B cell (primary cell): ENCODE results near the gene ATP5MK. TPM values are rescaled to one million over a fixed set of nuclear protein-coding genes. Genes with fewer than 3 reads are reported as not detected.

ENCODE experiments used
- ATAC-seq: fragments of 200-7000 bp; cut with Tn5 transposase; one replicate; pipeline ENCODE4 v1.10.0; 2021; ENCODE audit warnings: low read depth, mild to moderate bottlenecking, moderate number of reproducible peaks, moderate library complexity
- CTCF ChIA-PET: fragments of 350-600 bp; sonication (Branson Sonifier 250); formaldehyde crosslinking; loops from one replicate; lab custom pipeline; 2021; ENCODE audit warnings: antibody characterized with exemption, inconsistent platforms; lab: Charles Lee
- POLR2A ChIA-PET: fragments of 350-600 bp; sonication (Branson Sonifier 250); formaldehyde crosslinking; loops from one replicate; lab custom pipeline; 2021; ENCODE audit warnings: antibody characterized with exemption; lab: Charles Lee
- DNase-seq: peaks from one replicate; pipeline ENCODE4 v3.0.0; 2013
- H2AFZ ChIP-seq: 2 replicates; pipeline ENCODE4 v1.6.1; 2012; ENCODE audit warnings: mild to moderate bottlenecking, low read depth, low read length; ENCODE audit not compliant: insufficient read depth, poor library complexity, severe bottlenecking
- H3K27ac ChIP-seq, 2 donors: 1 replicate in 1 of 2; 2 replicates in 1 of 2; pipeline ENCODE4 v1.5.1; 2012 to 2013; ENCODE audit warnings: low read length in 2 of 2, mild to moderate bottlenecking in 2 of 2, moderate library complexity in 1 of 2
- H3K27me3 ChIP-seq, 4 experiments: fragments of 200-600 bp in 1 of 4; sonication (generic) in 1 of 4; replicated peaks in 1 of 4; 1 replicate in 2 of 4; 2 replicates in 2 of 4; pipeline versions ENCODE4 v1.6.1 to v1.7.0; 2013 to 2016; ENCODE audit warnings: low read length in 3 of 4, mild to moderate bottlenecking in 2 of 4, mixed read lengths in 1 of 4, moderate library complexity in 1 of 4; ENCODE audit not compliant: insufficient read depth in 4 of 4, control insufficient read depth in 3 of 4; ENCODE audit errors: control extremely low read depth in 1 of 4
- H3K36me3 ChIP-seq, 2 experiments: replicated peaks in 1 of 2; 1 replicate in 1 of 2; 2 replicates in 1 of 2; pipeline versions ENCODE4 v1.6.1 to v1.7.1; 2013; ENCODE audit warnings: low read length in 1 of 2; ENCODE audit not compliant: insufficient read depth in 2 of 2, control insufficient read depth in 1 of 2; ENCODE audit errors: control extremely low read depth in 1 of 2, extremely low read depth in 1 of 2
- H3K4me1 ChIP-seq, 2 donors: fragments of 200-600 bp in 1 of 2; sonication (generic) in 1 of 2; 1 replicate in 1 of 2; 2 replicates in 1 of 2; pipeline versions ENCODE4 v1.5.1 to v1.6.1; 2013 to 2017; ENCODE audit warnings: low read length in 2 of 2; ENCODE audit not compliant: control insufficient read depth in 2 of 2, insufficient read depth in 2 of 2
- H3K4me2 ChIP-seq: replicated peaks from 2 replicates; pipeline ENCODE3; 2012; ENCODE audit warnings: mild to moderate bottlenecking, low read depth, low read length; ENCODE audit not compliant: poor library complexity, severe bottlenecking
- H3K4me3 ChIP-seq, 5 experiments: fragments of 200-600 bp in 1 of 5; sonication (generic) in 1 of 5; 1 replicate in 3 of 5; 2 replicates in 2 of 5; pipeline versions ENCODE4 v1.5.1 to v1.7.0; 2011 to 2016; ENCODE audit warnings: low read length in 4 of 5, mild to moderate bottlenecking in 4 of 5, low read depth in 2 of 5, control low read depth in 1 of 5, moderate library complexity in 1 of 5; ENCODE audit not compliant: insufficient read depth in 1 of 5; ENCODE audit errors: control extremely low read depth in 1 of 5, extremely low read depth in 1 of 5
- H3K79me2 ChIP-seq: fragments of 200-600 bp; sonication (generic); one replicate; pipeline ENCODE4 v1.6.0; 2016; ENCODE audit warnings: low read length; ENCODE audit not compliant: control insufficient read depth, insufficient read depth
- H3K9ac ChIP-seq: fragments of 200-600 bp; sonication (generic); 2 replicates; pipeline ENCODE4 v1.6.1; 2017; ENCODE audit warnings: mild to moderate bottlenecking, low read length, moderate library complexity
- H3K9me3 ChIP-seq, 3 donors: one replicate each; pipeline versions ENCODE4 v1.6.1 to v1.7.1; 2013; ENCODE audit warnings: low read length in 2 of 3; ENCODE audit not compliant: control insufficient read depth in 2 of 3, insufficient read depth in 1 of 3; ENCODE audit errors: control extremely low read depth in 1 of 3
- H4K20me1 ChIP-seq: 2 replicates; pipeline ENCODE4 v1.6.0; 2012; ENCODE audit warnings: mild to moderate bottlenecking, low read length; ENCODE audit not compliant: insufficient read depth, control insufficient read depth, poor library complexity, severe bottlenecking
- H3K27ac Mint-ChIP-seq: one replicate; pipeline ENCODE4 v1.8.0; 2021; ENCODE audit warnings: mixed read lengths
- H3K27me3 Mint-ChIP-seq: one replicate; pipeline ENCODE4 v1.8.0; 2021; ENCODE audit warnings: mixed read lengths
- H3K4me1 Mint-ChIP-seq: one replicate; pipeline ENCODE4 v1.8.0; 2021; ENCODE audit warnings: mixed read lengths
- H3K4me3 Mint-ChIP-seq: one replicate; pipeline ENCODE4 v1.8.0; 2021; ENCODE audit warnings: mixed read lengths
- H3K9me3 Mint-ChIP-seq: one replicate; pipeline ENCODE4 v1.8.0; 2022; ENCODE audit warnings: mixed read lengths; ENCODE audit not compliant: insufficient read depth
- EZH2 ChIP-seq: IDR thresholded peaks from 2 replicates; pipeline ENCODE4 v1.6.1; 2012; ENCODE audit warnings: borderline replicate concordance, low read depth, mild to moderate bottlenecking, moderate library complexity, low read length; ENCODE audit not compliant: insufficient read depth, poor library complexity, severe bottlenecking
- WGBS: methylation state at CpG from one replicate; pipeline ENCODE4 v1.1.5; 2013; ENCODE audit warnings: missing lambda C conversion rate; ENCODE audit not compliant: insufficient coverage; 5-methylcytosine and 5-hydroxymethylcytosine counted together
- intact Hi-C: fragments of 100-400 bp; cut with micrococcal nuclease; formaldehyde crosslinking; loops from one replicate; pipeline ENCODE4 v1.10.0; 2022
- polyA plus RNA-seq: library from polyadenylated mRNA; depleted of rRNA; stranded (reverse); fragments of >200 nt; gene quantifications from 2 replicates; pipeline ENCODE4 v1.2.3, GENCODE V29; 2012
- total RNA-seq, 2 donors: library from RNA; stranded (reverse); fragments of 120-200 nt in 1 of 2; gene quantifications; 1 replicate in 1 of 2; 2 replicates in 1 of 2; pipeline versions ENCODE4 v1.2.3 to v1.2.4, GENCODE V29; 2013 to 2022
- TF ChIP-seq, protein P1 (sequence below): fragments of 200-600 bp; IDR thresholded peaks from one replicate; pipeline ENCODE4 v1.8.0; 2022; ENCODE audit warnings: antibody characterized with exemption, mild to moderate bottlenecking

Gene ATP5MK
- total and polyA plus RNA-seq, 2 donors (not counting 1 experiment from before 2014, with no cell fraction given), result 96.6 to 99.9 TPM

DNA sequence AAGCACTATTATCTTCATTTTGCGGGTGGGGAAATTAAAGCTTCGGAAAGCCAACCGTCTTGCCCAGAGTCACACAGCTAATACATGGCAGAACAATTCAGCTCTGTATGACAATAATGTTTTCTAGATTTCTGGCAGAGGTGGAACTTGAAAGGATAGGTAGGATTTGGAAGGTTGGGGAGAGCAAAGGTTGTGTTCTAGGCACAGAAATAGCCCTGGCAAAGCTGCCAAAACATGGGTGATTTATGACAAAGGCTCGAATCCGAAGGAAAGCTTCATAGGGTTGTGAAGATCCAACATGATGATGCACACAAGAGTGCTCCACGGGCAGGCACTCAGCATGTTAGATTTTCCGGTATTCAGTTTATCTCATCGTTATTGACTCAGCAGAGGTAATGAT lies 19.3 kb upstream of the ATP5MK start:
- Histone ChIP-seq H3K79me2 (peaks cover 3% of the 10 kb centered on the region), H3K4me3 (no peak overlapping the region), H3K4me1 (no peaks in the 10 kb centered on the region), H3K27me3 (no peaks in the 10 kb centered on the region), H3K36me3 (peaks cover 9 to 86% of the 10 kb centered on the region in 2 experiments), H3K9ac (no peak overlapping the region), H3K4me2 (no peak overlapping the region), H3K9me3 (no peaks in the 10 kb centered on the region), H3K27ac (no peak overlapping the region), H2AFZ (no peak overlapping the region), H4K20me1 (no peaks in the 10 kb centered on the region)
- no peak for ATAC-seq
- H3K4me3 Mint-ChIP-seq, result no peak overlapping the region
- H3K27ac Mint-ChIP-seq, result no peak overlapping the region
- intact Hi-C loops, result no loop called here
- no peaks in the 10 kb centered on the region for H3K27me3 Mint-ChIP-seq
- no peak for DNase-seq
- 97% methylated on average over 5 of the region's 8 CpGs for WGBS
- CTCF ChIA-PET, result interaction anchor here (0.6 to 10.5 kb wide), 17 partner anchors 10 to 271 kb away, joined by 3 to 345 read pairs (median 5); partner anchors contain the start of genes ATP5MK, CALHM1, CALHM2 and CALHM3
- no peak for TF ChIP-seq EZH2
- TF ChIP-seq, protein P1, sequence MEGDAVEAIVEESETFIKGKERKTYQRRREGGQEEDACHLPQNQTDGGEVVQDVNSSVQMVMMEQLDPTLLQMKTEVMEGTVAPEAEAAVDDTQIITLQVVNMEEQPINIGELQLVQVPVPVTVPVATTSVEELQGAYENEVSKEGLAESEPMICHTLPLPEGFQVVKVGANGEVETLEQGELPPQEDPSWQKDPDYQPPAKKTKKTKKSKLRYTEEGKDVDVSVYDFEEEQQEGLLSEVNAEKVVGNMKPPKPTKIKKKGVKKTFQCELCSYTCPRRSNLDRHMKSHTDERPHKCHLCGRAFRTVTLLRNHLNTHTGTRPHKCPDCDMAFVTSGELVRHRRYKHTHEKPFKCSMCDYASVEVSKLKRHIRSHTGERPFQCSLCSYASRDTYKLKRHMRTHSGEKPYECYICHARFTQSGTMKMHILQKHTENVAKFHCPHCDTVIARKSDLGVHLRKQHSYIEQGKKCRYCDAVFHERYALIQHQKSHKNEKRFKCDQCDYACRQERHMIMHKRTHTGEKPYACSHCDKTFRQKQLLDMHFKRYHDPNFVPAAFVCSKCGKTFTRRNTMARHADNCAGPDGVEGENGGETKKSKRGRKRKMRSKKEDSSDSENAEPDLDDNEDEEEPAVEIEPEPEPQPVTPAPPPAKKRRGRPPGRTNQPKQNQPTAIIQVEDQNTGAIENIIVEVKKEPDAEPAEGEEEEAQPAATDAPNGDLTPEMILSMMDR, result no peak
- no peaks in the 10 kb centered on the region for H3K4me1 Mint-ChIP-seq
- POLR2A ChIA-PET, result interaction anchor here (0.8 kb wide), 1 partner anchor 9 kb away, joined by 3 read pairs; no protein-coding TSS in a partner anchor
- H3K9me3 Mint-ChIP-seq, result no peaks in the 10 kb centered on the region

DNA sequence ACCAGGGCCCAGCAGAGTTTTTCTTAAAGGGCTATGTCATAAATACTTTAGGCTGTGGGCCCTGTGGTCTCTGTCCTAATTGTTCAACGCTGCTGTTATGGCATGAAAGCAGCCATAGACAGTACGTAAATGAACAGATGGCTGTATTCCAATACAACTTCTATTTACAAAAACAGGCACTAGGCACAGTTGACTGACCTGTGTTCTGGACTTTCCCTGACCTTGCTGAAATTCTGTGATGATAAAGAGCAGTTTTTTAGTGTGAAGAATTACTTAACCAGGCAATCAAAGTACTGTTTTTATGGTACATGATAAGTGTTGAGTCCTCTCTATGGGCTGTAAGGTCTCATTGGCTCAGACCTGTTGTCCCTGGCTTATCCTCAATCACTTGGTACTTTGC lies 17.3 kb upstream of the ATP5MK start:
- ChIA-PET POLR2A (no interaction called here), CTCF (interaction anchor here (3.3 to 10.5 kb wide), 2 partner anchors 75 to 179 kb away, joined by 10 to 345 read pairs; partner anchors contain the start of gene NEURL1)
- Histone ChIP-seq H3K36me3 (peaks cover 13 to 81% of the 10 kb centered on the region in 2 experiments), H3K9me3 (no peaks in the 10 kb centered on the region), H4K20me1 (no peaks in the 10 kb centered on the region), H3K27ac (no peak overlapping the region), H3K4me3 (no peak overlapping the region), H3K27me3 (no peaks in the 10 kb centered on the region), H3K4me2 (no peak overlapping the region), H3K79me2 (peaks cover 3% of the 10 kb centered on the region), H3K4me1 (no peaks in the 10 kb centered on the region), H3K9ac (no peak overlapping the region), H2AFZ (no peak overlapping the region)
- Mint-ChIP-seq H3K4me3 (no peak overlapping the region), H3K4me1 (no peaks in the 10 kb centered on the region), H3K27ac (no peak overlapping the region), H3K9me3 (no peaks in the 10 kb centered on the region), H3K27me3 (no peaks in the 10 kb centered on the region)
- WGBS, result no CpG with 5 or more reads among the region's 2 CpGs
- DNase-seq (no peak), ATAC-seq (no peak)
- TF ChIP-seq EZH2, result no peak
- TF ChIP-seq, protein P1, result no peak
- intact Hi-C loops, result no loop called here
